HepG2 (cell line): ENCODE measurements around the gene TRA2B. TPM values are rescaled to one million over a fixed set of nuclear protein-coding genes. Genes with fewer than 3 reads are reported as not detected.

Experiments
- FLYWCH1 ChIP-seq: sonication (generic); formaldehyde crosslinking; IDR thresholded peaks from 2 replicates; pipeline ENCODE4 v1.8.1; 2023; ENCODE audit warnings: mild to moderate bottlenecking, missing genetic modification reagents
- FOXP4 ChIP-seq: sonication (generic); formaldehyde crosslinking; IDR thresholded peaks from 2 replicates; pipeline ENCODE4 v1.4.0; 2020; ENCODE audit warnings: missing genetic modification reagents
- NKX3-1 ChIP-seq: sonication (generic); formaldehyde crosslinking; IDR thresholded peaks from 2 replicates; pipeline ENCODE4 v1.5.0; 2020; ENCODE audit warnings: missing genetic modification reagents
- PLRG1 ChIP-seq: fragments of 450-650 bp; conservative IDR thresholded peaks from 2 replicates; pipeline ENCODE4 v1.6.1; 2016
- SMAD3 ChIP-seq: sonication (generic); formaldehyde crosslinking; IDR thresholded peaks from 2 replicates; pipeline ENCODE4 v1.4.0; 2020; ENCODE audit warnings: missing genetic modification reagents
- SMC3 ChIP-seq: IDR thresholded peaks from 2 replicates; pipeline ENCODE4 v1.6.1; 2011; ENCODE audit warnings: low read length, improper control_type of control experiment
- SRSF4 ChIP-seq: fragments of 200-400 bp; formaldehyde crosslinking; IDR thresholded peaks from one replicate; pipeline ENCODE4 v1.6.1; 2018; ENCODE audit warnings: mild to moderate bottlenecking, low read depth, low read length, moderate library complexity; ENCODE audit not compliant: poor library complexity, severe bottlenecking
- STAT6 ChIP-seq: sonication (generic); formaldehyde crosslinking; IDR thresholded peaks from 2 replicates; pipeline ENCODE4 v1.4.0; 2020; ENCODE audit warnings: missing genetic modification reagents, mild to moderate bottlenecking, borderline replicate concordance
- ZBED4 ChIP-seq: sonication (generic); formaldehyde crosslinking; IDR thresholded peaks from 2 replicates; pipeline ENCODE4 v1.4.0; 2020; ENCODE audit warnings: missing genetic modification reagents, borderline replicate concordance
- ZNF17 ChIP-seq: sonication (generic); formaldehyde crosslinking; IDR thresholded peaks from 2 replicates; pipeline ENCODE4 v1.5.0; 2020; ENCODE audit warnings: mild to moderate bottlenecking, missing genetic modification reagents
- ZNF605 ChIP-seq: sonication (generic); formaldehyde crosslinking; IDR thresholded peaks from 2 replicates; pipeline ENCODE4 v1.8.0; 2022; ENCODE audit warnings: mild to moderate bottlenecking, missing genetic modification reagents
- ZNF713 ChIP-seq: sonication (generic); formaldehyde crosslinking; IDR thresholded peaks from 2 replicates; pipeline ENCODE4 v1.4.0; 2020; ENCODE audit warnings: mild to moderate bottlenecking, missing genetic modification reagents
- ZNF788 ChIP-seq: sonication (generic); formaldehyde crosslinking; IDR thresholded peaks from 2 replicates; pipeline ENCODE4 v1.5.0; 2020; ENCODE audit warnings: mild to moderate bottlenecking, missing genetic modification reagents, borderline replicate concordance
- polyA plus RNA-seq, 8 experiments: library from polyadenylated mRNA; depleted of rRNA in 3 of 8; stranded (reverse) in 7 of 8; unstranded in 1 of 8; fragments of >200 nt; fragmentation: Illumina TruSeq in 4 of 8; extraction: Trizol in 4 of 8; gene quantifications; 2 replicates each; pipeline versions ENCODE4 v1.2.1 to v1.2.3, GENCODE V29; 2011 to 2016; ENCODE audit warnings: low read depth in 4 of 8, missing spikeins in 1 of 8, mixed read lengths in 1 of 8; ENCODE audit not compliant: insufficient read depth in 1 of 8
- total RNA-seq, 5 experiments: library from RNA; depleted of rRNA; stranded (reverse); fragments of >200 nt; fragmentation: Illumina TruSeq; extraction: Trizol; gene quantifications; 2 replicates each; pipeline ENCODE4 v1.2.3, GENCODE V29; 2016; ENCODE audit warnings: low read depth in 1 of 5
- TF ChIP-seq, protein P1 (sequence below): sonication (generic); formaldehyde crosslinking; IDR thresholded peaks from 2 replicates; pipeline ENCODE4 v1.5.0; 2020; ENCODE audit warnings: mild to moderate bottlenecking, low read depth, missing genetic modification reagents, borderline replicate concordance
- TF ChIP-seq, protein P2 (sequence below): sonication (generic); formaldehyde crosslinking; IDR thresholded peaks from 2 replicates; pipeline ENCODE4 v1.4.0; 2020; ENCODE audit warnings: missing genetic modification reagents
- TF ChIP-seq, protein P3 (sequence below): sonication (generic); formaldehyde crosslinking; IDR thresholded peaks from 2 replicates; pipeline ENCODE4 v1.5.0; 2020; ENCODE audit warnings: missing genetic modification reagents, mild to moderate bottlenecking, borderline replicate concordance

The TRA2B gene
- total and polyA plus RNA-seq, 2 of the 13 experiments (the other 11 are each of a cell fraction or from before 2014, with no cell fraction given) = 105 to 241 TPM

DNA sequence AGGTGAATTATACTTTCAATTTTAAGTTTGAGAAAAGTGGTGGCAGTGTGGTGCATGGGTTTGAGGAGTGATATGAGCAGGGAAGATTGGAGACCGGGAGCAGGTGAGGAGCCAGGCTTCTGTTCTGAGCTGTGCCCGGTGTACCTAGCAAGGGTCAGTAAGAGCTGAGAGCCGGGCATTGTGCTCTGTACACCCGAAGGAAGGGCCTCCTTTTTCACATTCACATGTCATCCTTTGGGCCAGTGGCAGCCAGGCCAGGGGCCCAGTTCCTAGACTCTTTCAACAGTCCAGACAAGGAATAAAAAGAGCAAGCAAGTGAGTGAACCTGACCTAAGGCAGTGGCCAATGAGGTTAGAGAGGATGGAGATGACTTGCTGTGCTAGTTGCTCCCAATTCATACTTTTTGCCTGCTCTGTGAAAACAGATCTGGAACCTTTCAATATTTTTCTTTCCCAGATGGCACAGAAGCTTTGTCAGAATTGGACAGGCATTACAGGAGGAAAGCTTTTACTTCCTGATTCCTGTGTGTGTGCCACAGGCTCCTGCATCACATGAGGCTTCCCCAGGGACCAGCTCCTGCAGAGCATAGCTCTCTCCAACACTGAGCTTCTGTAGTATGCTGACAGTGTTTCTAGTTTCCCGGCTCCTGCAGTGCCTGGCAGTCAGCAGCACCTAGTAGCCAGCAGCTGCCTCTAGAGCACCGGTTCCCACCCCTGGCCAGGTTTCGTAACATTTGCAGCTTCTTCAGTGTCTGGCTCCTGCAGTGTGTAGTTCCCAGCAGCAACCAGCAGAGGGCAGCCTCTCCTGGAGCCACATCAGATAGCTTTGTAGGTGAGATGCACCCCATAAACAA is 5.3 kb upstream of the TRA2B start (continued):
- TF ChIP-seq STAT6 (CRISPR knock-in tag) (peak; percentile 70; the same call in 1 of the 2 replicates), FOXP4 (CRISPR knock-in tag) (peak; percentile 59; the same call in 1 of the 2 replicates), NKX3-1 (CRISPR knock-in tag) (no peak), SMC3 (peak; percentile 95), SMAD3 (peak; percentile 76; the same call in 1 of the 2 replicates), ZNF788 (CRISPR knock-in tag) (no peak; the same call in 1 of the 2 replicates), SRSF4 (no peak), ZNF605 (0 out of 2 replicates have a peak, but pooled peaks have one; percentile 35), ZNF17 (CRISPR knock-in tag) (no peak), ZBED4 (CRISPR knock-in tag) (no peak), FLYWCH1 (CRISPR knock-in tag) (no peak), ZNF713 (CRISPR knock-in tag) (no peak), PLRG1 (no peak)
- TF ChIP-seq, protein P1, sequence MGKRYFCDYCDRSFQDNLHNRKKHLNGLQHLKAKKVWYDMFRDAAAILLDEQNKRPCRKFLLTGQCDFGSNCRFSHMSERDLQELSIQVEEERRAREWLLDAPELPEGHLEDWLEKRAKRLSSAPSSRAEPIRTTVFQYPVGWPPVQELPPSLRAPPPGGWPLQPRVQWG (CRISPR knock-in tag) = no peak
- TF ChIP-seq, protein P2, sequence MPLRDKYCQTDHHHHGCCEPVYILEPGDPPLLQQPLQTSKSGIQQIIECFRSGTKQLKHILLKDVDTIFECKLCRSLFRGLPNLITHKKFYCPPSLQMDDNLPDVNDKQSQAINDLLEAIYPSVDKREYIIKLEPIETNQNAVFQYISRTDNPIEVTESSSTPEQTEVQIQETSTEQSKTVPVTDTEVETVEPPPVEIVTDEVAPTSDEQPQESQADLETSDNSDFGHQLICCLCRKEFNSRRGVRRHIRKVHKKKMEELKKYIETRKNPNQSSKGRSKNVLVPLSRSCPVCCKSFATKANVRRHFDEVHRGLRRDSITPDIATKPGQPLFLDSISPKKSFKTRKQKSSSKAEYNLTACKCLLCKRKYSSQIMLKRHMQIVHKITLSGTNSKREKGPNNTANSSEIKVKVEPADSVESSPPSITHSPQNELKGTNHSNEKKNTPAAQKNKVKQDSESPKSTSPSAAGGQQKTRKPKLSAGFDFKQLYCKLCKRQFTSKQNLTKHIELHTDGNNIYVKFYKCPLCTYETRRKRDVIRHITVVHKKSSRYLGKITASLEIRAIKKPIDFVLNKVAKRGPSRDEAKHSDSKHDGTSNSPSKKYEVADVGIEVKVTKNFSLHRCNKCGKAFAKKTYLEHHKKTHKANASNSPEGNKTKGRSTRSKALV (CRISPR knock-in tag) = no peak
- TF ChIP-seq, protein P3, sequence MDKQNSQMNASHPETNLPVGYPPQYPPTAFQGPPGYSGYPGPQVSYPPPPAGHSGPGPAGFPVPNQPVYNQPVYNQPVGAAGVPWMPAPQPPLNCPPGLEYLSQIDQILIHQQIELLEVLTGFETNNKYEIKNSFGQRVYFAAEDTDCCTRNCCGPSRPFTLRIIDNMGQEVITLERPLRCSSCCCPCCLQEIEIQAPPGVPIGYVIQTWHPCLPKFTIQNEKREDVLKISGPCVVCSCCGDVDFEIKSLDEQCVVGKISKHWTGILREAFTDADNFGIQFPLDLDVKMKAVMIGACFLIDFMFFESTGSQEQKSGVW (CRISPR knock-in tag) = no peak
